Measurements from ENCODE around the gene SIRPG. TPM values are rescaled to one million over a fixed set of nuclear protein-coding genes. Genes with fewer than 3 reads are reported as not detected.

The SIRPG gene
- total RNA-seq, 1 donor from 2014 or later = not detected

GRCh38 chr20:1671891-1672669 is 14.5 kb upstream of the SIRPG start:
- intact Hi-C loops (cut with micrococcal nuclease) = no loop called here
- Histone ChIP-seq H3K4me3 (no peak overlapping the region), H3K27ac (replicated peaks) (no peak overlapping the region), H3K36me3 (no peaks in the 10 kb centered on the region), H3K4me1 (no peaks in the 10 kb centered on the region), H3K27me3 (ENCODE audit: low read depth) (peaks cover 59% of the 10 kb centered on the region), H3K9me3 (replicated peaks) (no peaks in the 10 kb centered on the region)
- no peak for DNase-seq
- TF ChIP-seq CTCF (IDR thresholded peaks at IDR 0.05; ENCODE audit: borderline replicate concordance) = no peak

- Histone ChIP-seq H3K27me3 (ENCODE audit: low read depth) (peaks cover 44% of the 10 kb centered on the region), H3K4me1 (no peaks in the 10 kb centered on the region), H3K27ac (replicated peaks) (peak overlapping the region; percentile 62), H3K4me3 (no peak overlapping the region), H3K9me3 (replicated peaks) (no peaks in the 10 kb centered on the region), H3K36me3 (no peaks in the 10 kb centered on the region)
- peak; percentile 54 for DNase-seq
- no peak for TF ChIP-seq CTCF (IDR thresholded peaks at IDR 0.05; ENCODE audit: borderline replicate concordance)
- intact Hi-C loops (cut with micrococcal nuclease) = no loop called here
These were observed 11.7 kb upstream of the SIRPG start for GRCh38 chr20:1669304-1669703.

GRCh38 chr20:1667502-1668085 is 10.0 kb upstream of the SIRPG start:
- intact Hi-C loops (cut with micrococcal nuclease) = no loop called here
- TF ChIP-seq CTCF (IDR thresholded peaks at IDR 0.05; ENCODE audit: borderline replicate concordance) = no peak

GRCh38 chr20:1666802-1667201 is 9.2 kb upstream of the SIRPG start:
- Histone ChIP-seq H3K27me3 (ENCODE audit: low read depth) (peaks cover 51% of the 10 kb centered on the region), H3K4me1 (no peaks in the 10 kb centered on the region), H3K36me3 (no peaks in the 10 kb centered on the region), H3K4me3 (no peak overlapping the region), H3K9me3 (replicated peaks) (no peaks in the 10 kb centered on the region), H3K27ac (replicated peaks) (no peak overlapping the region)
- intact Hi-C loops (cut with micrococcal nuclease) = no loop called here
- TF ChIP-seq CTCF (IDR thresholded peaks at IDR 0.05; ENCODE audit: borderline replicate concordance) = no peak
- DNase-seq = no peak

More at GRCh38 chr20:1667502-1668085, 10.0 kb upstream of the SIRPG start:
- no peaks in the 10 kb centered on the region for H3K9me3 ChIP-seq (replicated peaks)
- H3K27me3 ChIP-seq (ENCODE audit: low read depth) = peaks cover 44% of the 10 kb centered on the region
- no peaks in the 10 kb centered on the region for H3K4me1 ChIP-seq
- no peak overlapping the region for H3K4me3 ChIP-seq
- no peaks in the 10 kb centered on the region for H3K36me3 ChIP-seq
- H3K27ac ChIP-seq (replicated peaks) = no peak overlapping the region
- no peak for DNase-seq

GRCh38 chr20:1665345-1665744 is 7.8 kb upstream of the SIRPG start:
- Histone ChIP-seq H3K4me1 (no peaks in the 10 kb centered on the region), H3K36me3 (no peaks in the 10 kb centered on the region), H3K4me3 (no peak overlapping the region), H3K27ac (replicated peaks) (no peak overlapping the region), H3K9me3 (replicated peaks) (no peaks in the 10 kb centered on the region), H3K27me3 (ENCODE audit: low read depth) (peaks cover 60% of the 10 kb centered on the region)
- no peak for DNase-seq
- intact Hi-C loops (cut with micrococcal nuclease) = no loop called here
- no peak for TF ChIP-seq CTCF (IDR thresholded peaks at IDR 0.05; ENCODE audit: borderline replicate concordance)

All from left ventricle myocardium inferior (tissue), 1 donor.